Measurements from ENCODE around the gene IFT20.

Gene IFT20
- total RNA-seq: 33.6 to 35.2 reads per million in 2 donors

GRCh38 chr17:28335201-28335958, at the start of gene IFT20, which contains the start of gene TNFAIP1:
Gene IFT20, minus strand, starts transcription at chr17:28335472. Its CDS starts 3,487 bp downstream, at chr17:28331985.
Gene TNFAIP1, plus strand, starts transcription at chr17:28335761. Its CDS starts 3,761 bp downstream, at chr17:28339522.
- DNase-seq: peak; percentile 85

- no peak for DNase-seq
These were observed 49.7 kb upstream of the IFT20 start for GRCh38 chr17:28385037-28385400.

GRCh38 chr17:28384281-28385036, 49.2 kb upstream of the IFT20 start:
- DNase-seq: peak; percentile 35

- DNase-seq: no peak
These were observed 46.0 kb upstream of the IFT20 start for GRCh38 chr17:28381141-28381825.

GRCh38 chr17:28379814-28380801, 44.8 kb upstream of the IFT20 start:
- DNase-seq: no peak

GRCh38 chr17:28372945-28373274, 37.6 kb upstream of the IFT20 start:
- DNase-seq: no peak

- peak; percentile 18 for DNase-seq
These were observed 37.1 kb upstream of the IFT20 start for GRCh38 chr17:28372203-28372944.

GRCh38 chr17:28371245-28372202, 36.3 kb upstream of the IFT20 start, which contains the start of gene SARM1:
Gene SARM1, plus strand, starts transcription at chr17:28371694. Its CDS starts 339 bp downstream, at chr17:28372033.
- peak; percentile 69 for DNase-seq

- no peak for DNase-seq
These were observed 35.5 kb upstream of the IFT20 start for GRCh38 chr17:28370744-28371103.

GRCh38 chr17:28370035-28370743, 34.9 kb upstream of the IFT20 start, which contains the start of gene VTN:
Gene VTN, minus strand, starts transcription at chr17:28370307. Its CDS starts 104 bp downstream, at chr17:28370203.
- no peak for DNase-seq

- no peak for DNase-seq
These were observed 34.4 kb upstream of the IFT20 start for GRCh38 chr17:28369684-28370034.

- no peak for DNase-seq
These were observed 33.8 kb upstream of the IFT20 start for GRCh38 chr17:28368915-28369683.

GRCh38 chr17:28368306-28368831, 33.1 kb upstream of the IFT20 start:
- no peak for DNase-seq

GRCh38 chr17:28367641-28368305, 32.5 kb upstream of the IFT20 start:
- DNase-seq: no peak

- DNase-seq: no peak
These were observed 31.3 kb upstream of the IFT20 start for GRCh38 chr17:28366605-28367004.

GRCh38 chr17:28365487-28365886, 30.2 kb upstream of the IFT20 start:
- no peak for DNase-seq

- no peak for DNase-seq
These were observed 29.5 kb upstream of the IFT20 start, which contains the start of gene SEBOX for GRCh38 chr17:28364665-28365363. Gene SEBOX, minus strand, starts transcription at chr17:28365199. Its CDS starts 48 bp downstream, at chr17:28365151.

Data from activated gamma-delta T cell (primary cell).